Thyroid gland (tissue), 4 donors: ENCODE data around the gene SIPA1L3.

Source experiments
- CTCF ChIP-seq, 6 experiments: fragments of 200-600 bp in 3 of 6; fragments of 450-650 bp in 3 of 6; sonication (generic) in 3 of 6; IDR thresholded peaks; one replicate each; pipeline ENCODE4 v1.5.1; 2016 to 2019; ENCODE audit warnings: antibody characterized with exemption in 6 of 6, mild to moderate bottlenecking in 2 of 6, inconsistent platforms in 1 of 6, moderate library complexity in 1 of 6
- POLR2A ChIP-seq, 2 donors: fragments of 450-650 bp; IDR thresholded peaks; one replicate each; pipeline ENCODE4 v1.6.1; 2017; ENCODE audit warnings: antibody characterized with exemption in 2 of 2, mild to moderate bottlenecking in 2 of 2, moderate library complexity in 1 of 2

GRCh38 chr19:38152461-38153379 is 245.7 kb downstream of the SIPA1L3 start:
- TF ChIP-seq POLR2A (IDR thresholded peaks at IDR 0.05) (no peak), CTCF (IDR thresholded peaks at IDR 0.05) (no peak)
